GM21529 (cell line): ENCODE measurements around the gene YY1.
A peak's percentile ranks its signal among the peaks of the same experiment; 100 is the strongest.
"Not testable (repeated sequence)": the region's sequence is repeated elsewhere in the genome, so short reads cannot be mapped to it uniquely, and the experiment has no call there.

Source experiments
- ATAC-seq: cut with Tn5 transposase; IDR thresholded peaks from one replicate; pipeline ENCODE4 v1.9.1; 2021; ENCODE audit not compliant: unreplicated experiment

The YY1 gene

DNA sequence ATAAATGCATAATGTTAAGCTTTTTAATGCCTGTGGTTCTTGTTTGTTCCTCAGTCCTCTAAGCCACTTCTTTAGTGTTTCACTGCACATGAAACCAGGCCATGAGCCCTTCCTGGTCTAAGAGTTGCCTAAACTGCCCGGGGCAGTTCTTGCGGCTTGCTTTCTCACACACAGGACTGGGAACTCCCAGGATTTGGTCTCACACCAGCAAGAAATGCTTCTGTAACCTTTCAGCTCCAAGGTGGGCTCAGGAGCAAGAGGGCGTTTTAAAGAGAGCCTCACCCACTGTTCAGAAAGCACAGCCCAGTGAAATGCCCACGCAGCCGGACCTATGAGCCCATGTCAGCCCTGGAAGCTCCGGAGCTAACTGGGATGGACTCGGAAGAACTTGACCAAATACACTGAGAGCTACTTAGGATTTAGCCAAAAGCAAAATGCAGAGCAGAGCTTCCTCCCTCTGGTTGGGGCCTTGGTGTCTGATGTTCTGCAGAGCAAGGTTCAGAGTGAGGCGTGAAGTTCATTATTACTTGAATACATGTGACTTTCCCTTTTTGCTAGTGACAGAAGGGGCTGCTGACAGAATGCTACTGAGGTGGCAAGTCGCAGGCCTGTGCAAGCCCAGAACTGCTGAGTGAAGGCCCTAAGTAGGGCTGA, 43.9 kb downstream of the YY1 start:
- ATAC-seq, result no peak

DNA sequence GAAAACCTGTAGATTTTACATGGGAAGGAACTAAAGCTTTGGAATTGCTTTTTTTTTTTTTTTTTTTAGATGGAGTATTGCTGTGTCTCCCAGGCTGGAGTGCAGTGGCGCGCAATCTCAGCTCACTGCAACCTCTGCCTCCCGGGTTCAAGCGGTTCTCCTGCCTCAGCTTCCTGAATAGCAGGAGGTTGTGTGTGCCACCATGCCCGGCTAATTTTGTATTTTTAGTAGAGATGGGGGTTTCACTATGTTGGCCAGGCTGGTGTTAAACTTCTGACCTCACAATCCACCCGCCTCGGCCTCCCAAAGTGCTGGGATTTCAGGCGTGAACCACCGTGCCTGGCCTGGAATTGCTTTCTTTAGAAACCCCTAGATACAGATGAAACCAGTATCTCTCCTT, 44.5 kb downstream of the YY1 start:
- not testable (repeated sequence) for ATAC-seq

DNA sequence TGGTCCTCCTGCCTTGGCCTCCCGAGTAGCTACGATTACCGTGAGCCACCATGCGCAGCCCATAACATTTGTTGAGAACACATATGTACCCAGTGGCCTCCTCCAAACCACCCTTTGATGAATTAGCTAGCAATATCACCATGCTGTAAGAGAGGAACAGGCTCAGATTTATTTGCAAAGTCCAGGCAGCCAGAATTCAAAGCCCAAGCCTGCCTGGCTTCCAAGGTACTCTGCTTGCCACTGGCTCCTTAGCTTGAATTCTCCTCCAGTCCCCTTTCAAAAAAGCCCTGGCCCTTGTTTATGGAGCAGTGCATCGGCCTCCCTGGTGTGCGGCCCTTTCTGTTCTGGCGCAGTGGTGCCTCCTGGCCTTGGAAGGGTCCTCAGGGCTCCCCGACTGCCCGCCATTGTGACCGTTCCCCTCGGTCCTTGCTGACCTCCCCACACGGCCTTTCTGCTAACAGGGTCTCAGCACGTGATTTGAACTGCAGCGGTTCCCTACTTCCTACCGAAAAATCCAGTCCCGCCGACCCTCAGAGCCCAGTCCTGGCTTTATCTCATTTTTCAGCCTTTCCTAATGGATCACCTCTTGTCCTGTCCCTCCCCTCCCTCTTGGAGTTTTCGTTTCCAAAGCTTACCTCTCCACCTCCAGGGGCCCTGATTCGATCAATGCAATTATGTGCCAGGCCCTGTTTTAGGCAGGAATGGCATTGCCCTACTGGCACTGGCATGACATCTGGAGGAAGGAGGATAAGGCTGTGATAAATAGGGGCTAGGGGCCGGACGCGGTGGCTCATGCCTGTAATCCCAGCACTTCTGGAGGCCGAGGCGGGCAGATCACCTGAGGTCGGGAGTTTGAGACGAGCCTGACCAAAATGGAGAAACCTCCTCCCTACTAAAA, 45.3 kb downstream of the YY1 start:
- ATAC-seq, result no peak

DNA sequence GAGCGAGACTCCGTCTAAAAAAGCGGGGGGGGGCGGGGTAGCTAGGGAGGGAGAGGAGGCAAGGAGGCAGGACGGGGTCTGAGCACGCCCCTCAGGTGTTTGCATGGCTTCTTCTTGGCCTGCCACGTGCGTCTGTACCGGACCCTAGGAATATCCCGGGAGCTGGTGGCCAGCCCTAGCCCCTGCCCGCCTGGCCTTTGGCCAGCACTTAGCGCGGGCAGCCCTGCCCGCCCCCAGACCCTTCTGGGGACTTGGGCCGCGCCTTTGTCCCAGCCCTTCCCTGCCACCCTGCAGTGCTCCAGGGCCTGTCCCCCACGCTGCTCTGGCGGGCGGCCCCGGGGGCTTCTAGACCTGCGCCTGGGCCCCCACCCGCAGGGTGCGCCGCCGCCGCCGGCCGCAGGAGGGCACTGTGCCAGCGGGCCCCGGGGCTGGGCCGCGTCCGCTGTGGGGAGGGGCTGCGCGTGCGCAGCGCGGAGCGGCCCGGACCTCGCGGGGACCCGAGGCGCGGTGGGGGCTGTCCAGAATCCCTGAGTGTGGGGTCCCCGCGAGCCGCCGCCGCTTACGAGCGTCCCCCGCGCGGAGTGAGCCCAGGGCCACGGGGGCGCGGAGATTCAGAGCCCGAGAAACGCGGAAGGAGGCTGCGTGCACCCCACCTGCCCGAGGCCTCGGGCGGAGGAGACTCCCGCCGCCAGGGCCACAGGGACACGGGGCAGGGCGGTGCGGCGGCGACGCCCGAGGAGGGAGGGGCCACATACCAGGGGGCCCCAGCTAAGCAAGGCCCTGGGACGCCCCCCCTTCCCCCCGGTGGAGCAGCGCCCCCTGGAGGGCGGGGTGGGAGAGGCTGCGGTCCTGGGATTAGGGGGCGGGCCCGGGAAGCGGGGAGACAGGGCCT, 46.3 kb downstream of the YY1 start:
- peak; percentile 87 for ATAC-seq

DNA sequence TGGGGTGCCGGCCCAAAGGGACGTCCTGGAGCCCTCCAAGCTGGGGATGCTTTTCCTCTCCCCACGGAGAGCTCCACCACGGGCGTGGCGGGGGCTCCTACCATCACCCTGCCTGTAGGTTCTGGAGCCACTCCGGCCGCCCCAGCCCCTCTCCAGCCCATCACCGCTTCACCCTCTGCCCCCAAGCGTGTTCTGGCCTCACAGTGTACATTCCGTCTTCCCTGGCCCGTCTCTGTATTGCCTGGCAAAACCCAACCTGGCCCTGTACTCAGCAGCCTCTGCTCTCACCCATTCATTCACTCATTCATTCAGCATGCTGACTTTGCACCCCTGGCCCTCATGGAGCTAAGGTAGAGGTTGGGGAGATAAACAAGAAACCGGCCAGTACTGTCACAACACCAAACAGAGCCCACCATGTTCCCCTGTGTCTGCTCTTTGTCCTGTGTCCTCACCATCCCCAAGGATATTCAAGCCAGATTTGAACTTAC, 47.0 kb downstream of the YY1 start:
- no peak for ATAC-seq

DNA sequence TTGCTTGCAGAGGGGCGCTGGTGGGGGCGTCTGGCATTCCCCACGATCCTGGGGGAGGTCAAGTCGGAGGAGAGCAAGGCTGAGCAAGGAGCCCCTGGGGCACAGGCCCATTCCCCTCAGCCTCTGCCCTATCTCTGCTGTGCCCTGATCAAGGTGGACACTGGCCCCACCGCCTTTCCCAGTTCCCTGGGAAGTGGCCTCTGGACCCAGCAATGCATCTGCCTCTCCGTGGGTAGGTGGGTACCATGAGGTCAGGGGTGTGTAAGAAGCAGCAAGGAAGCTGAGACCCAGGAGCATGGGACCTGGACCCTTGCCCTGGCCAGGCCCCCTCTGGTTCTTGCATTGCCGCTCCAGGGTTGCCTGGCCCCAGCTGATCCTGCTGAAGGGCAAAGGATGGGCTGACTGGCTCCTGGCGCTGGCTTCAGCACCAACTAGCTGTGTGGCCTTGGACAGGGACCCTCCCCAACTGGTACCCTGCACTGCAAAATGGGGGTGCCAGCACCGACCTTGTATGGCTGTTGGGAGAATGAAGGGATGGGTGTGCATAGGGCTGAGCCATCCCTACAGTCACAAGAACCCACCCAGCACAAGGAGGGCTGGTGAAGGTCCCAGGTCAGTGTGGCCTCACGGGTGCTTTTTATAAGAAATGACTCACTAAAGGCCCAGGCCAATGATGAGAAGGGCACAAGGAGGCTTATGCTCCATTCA, 47.7 kb downstream of the YY1 start:
- ATAC-seq, result no peak

DNA sequence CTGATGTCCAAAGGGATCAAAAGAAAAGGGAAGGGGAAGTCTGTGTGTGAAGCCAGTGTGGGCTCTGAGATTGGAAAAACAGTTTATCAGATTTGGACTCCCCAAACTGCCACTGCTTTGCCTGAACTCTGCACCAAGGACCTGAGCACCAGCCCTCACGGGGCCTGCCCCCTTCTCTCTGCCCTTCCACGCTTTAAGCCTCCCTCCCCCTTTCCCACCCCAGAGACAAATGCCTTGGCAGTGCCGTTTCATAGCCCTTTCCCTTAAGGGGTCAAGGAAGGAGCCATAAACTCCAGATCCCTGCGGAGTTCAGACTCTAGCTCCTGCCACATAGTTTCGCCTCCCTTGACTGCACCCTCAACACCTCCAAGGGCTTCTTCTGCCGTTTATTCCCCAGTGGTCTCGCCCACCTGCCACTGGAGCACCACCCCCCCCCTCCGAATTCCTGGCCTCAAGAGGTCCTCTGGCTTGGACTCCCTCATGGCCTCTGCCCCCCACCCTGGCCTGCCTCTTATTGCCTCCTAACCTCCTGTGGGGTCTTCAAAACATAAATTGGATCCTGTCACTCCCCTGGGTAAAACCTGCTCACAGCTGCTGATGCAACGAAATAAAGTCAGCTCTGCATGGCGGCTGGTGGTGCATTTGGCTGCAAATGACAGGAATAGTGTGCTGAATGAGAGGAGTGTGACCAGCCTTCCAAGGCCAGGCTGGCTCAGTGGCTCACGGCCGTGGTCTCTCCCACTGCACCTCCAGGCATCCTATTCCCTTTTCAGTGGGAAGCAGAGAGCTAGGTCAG, 48.5 kb downstream of the YY1 start:
- ATAC-seq, result no peak

DNA sequence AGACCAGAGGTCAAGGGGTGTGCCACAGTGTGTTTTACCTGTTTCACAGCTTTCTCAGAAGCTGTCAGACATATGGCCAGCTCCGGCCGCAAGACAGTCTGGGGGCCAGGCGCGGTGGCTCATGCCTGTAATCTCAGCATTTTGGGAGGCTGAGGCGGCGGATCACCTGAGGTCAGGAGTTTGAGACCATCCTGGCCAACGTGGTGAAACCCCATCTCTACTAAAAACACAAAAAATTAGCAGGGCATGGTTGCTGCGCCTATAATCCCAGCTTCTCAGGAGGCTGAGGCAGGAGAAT, 49.0 kb downstream of the YY1 start:
- not testable (repeated sequence) for ATAC-seq

DNA sequence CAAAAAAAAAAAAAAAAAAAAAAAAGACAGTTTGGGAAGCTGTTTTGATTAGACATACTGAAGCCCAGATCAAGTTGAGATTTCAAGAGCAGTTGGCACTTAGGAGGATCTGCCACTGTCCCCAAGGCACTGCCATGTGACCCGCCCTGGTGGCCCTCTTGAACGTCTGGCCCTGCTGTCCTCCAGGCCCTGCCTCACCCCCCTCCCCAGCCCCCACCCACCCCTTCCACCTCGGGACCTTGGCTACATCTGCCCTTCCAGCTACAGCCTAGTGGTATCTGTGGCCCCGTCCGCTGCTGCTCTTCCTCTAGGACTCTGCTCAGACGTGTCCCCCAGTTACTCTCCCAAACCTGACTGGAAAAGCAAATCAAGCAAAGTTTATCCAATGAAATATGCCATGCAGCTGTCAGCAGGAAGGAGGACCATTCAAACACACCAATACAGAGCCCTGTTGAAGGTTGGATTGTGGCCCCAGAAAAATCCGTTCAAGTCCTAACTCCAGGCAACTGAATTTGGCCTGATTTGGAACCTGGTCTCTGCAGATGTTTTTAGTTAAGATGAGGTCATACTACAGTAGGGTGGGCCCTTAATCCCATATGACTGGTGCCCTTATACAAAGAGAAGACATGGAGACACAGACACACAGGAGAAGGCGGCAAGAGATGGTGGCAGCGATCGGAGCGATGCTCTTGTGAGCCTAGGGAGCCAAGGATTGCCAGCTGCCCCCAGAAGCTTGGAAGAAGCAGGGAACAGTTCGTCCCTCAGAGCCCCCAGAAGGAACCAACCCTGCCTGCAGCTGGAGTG, 49.6 kb downstream of the YY1 start:
- ATAC-seq, result no peak

DNA sequence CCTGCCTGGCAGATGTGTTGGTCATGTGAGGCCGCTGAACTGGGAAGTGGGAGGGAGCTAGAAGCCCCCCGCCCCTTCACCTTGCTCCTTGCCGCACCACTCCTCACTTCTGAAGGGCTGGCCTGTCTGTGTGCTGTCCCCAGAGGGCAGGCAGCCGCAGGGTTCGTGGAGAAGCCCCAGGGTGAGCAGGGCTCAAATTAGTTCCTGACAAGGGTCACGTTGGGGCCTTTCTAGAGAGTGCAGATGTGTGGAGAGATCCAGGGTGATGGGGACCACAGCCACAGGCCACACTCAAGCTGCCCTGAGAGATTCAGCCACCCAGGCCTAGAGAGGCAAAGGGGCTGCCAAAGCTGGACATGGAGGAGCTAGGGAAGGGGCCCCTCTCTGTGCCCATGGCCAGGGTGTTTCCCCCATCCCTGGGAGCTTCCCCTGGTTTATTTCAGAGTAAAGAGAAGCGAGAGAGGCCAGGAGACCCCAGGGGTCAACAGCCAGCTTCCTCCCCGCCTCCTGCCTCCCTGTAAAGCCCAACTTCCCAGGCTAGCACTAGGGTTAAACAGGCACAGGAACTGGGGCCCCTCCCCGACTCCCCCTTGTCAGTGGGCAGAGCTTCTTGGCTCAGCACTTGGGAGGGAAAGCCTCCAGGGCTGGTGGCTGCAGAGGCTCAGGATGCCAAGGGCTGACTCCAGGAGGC, 51.1 kb downstream of the YY1 start:
- no peak for ATAC-seq

DNA sequence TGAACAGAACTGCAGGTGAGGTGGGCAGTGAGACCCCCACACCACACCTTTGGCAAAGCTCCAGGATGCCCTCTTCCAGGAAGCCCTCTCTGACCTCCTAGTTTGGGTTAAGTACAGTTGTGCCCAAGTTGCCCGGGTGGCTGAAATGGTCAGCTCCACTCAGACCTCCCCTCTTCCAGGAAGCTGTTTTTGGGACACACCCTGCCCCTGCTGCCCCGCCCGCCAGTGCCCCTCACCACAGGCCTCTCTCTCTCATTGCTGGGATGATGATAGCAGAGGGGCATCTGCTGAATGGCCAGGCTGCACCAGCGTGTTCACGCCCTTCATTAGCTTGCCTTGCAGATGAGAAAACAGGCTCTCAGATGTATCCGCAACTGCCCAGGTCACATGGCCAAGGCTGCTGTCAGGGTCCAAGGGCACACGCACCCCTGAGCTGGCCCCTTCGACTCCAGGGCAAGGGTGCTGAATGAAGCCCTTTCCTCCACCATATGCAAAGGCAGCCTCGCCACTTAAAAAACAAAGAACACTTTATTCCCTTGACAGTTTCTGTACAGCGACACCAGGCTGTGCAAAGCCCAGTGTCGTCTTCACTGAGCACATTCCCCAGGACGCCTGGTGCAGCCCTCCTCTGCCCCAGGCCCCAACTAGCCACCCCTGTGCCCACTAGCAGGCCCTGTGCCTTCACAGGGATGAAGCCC, 51.8 kb downstream of the YY1 start:
- no peak for ATAC-seq

DNA sequence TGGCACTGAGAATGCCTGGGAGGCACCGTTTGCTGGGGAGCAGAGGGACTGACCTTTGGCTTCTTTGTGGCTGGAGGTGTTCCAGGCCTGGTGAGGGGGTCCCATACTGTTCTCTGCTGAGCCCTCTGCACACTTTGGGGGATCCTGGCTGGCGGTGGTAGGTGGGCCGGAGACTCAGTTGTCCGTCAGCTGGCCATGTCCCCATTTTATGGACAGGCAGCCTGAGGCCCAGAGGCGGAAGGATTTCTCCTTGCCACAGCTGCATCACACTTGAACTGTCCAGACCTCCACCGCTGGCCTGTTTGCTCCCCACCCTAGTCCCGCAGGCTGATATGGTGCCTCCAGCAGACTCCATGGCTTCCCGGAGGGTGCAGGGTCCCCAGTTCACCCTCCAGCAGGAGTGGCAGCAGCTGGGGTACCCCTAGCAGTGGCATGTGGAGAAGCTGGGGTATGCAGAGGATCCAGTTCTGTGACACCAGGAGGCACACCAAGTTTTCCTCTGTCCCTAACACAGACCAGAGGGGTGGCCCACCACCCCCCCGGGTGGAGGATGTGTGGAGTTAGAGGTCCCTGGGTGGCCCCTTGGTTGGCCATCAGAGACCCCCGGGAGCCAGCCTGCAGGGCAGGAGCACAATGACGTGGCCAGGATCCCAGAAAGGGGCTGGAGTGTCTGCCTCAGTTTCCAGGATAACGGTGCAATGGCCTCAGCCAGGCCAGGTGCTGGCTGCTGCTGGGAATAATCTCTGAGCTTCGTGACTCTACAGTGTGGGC, 52.5 kb downstream of the YY1 start:
- ATAC-seq, result no peak

DNA sequence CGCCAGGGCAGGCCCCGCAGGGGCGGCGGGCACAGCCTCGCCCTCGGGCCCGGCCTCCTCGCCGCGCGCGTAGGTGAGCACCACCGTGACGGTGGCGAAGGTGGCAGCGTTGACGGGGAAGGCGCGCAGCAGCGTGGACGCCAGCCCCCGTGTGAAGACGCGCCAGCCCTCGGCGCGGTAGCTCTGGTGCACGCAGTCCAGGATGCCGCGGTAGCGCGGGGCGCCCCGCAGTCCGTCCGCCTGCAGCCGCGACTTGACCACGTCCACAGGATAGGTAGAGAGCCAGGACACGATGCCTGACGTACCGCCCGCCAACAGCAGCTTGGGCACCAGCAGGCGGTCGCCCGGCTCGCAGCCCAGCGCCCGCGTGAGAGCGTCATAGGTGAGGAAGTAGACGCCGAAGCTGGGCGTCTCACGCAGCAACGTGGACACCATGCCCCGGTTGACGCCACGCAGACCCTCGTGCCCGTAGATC, 53.4 kb downstream of the YY1 start:
- no peak for ATAC-seq

DNA sequence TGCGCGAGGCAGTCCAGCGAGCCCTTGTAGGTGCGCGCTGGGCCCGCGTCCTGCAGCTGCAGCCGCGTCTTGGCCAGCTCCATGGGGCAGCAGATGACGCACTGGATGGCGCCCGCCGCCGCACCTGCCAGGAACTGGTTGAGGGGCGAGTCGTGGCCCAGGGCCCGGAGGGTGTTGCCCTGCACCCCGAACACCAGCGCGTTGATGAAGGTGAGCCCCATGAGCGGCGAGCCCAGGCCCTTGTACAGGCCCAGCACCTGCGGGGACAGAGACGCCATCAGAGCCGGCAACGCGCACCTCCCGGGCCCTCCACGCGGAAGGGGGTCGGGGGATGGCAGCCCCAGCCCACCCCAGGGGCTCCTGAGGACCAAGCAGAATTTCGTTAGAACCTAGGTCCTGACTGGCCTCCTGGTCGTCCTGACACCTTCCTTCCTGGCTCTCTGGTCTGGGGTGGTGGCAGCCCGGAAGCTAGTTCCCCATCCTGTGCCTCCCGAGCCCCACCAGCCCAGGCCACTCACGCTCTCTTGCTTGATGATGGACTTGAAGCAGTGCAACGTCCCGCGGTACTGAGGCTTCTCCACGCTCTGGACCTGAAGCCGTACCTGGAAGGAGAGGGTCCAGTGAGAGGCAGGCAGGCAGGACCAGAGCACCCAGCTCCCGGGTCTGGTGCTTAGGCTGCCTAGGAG, 54.0 kb downstream of the YY1 start:
- no peak for ATAC-seq

DNA sequence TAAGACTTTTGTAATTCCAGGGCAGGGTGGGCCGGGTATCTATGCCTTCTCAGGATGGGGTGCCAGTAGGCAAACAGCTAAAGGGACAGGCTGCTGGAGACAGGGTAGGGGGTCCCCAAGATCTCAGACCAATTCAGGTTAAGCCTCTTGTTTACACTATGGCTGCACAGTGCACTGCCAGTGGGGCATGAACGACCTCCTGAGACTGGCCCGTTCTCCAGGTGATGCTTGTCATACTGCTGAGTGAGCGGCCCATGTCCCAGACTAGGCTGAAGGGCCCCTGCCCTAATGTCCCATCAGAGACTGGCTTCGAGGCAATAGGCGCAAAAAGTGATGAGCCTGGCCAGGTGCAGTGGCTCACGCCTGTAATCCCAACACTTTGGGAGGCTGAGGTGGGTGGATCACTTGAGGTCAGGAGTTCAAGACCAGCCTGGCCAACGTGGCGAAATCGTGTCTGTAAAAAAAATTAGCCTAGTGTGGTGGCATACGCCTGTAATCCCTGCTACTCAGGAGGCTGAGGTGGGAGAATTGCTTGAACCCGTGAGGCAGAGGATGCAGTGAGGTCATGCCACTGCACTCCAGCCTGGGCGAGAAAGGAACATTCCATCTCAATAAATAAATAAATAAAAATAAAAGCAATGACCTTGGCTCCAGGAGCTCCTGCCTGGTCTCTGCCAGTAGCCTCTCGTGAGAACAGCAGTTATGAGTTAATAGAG, 54.7 kb downstream of the YY1 start:
- ATAC-seq, result no peak
